HG03439 (cell line): ENCODE measurements around the gene CHMP2B.
"Not testable (repeated sequence)": the region's sequence is repeated elsewhere in the genome, so short reads cannot be mapped to it uniquely, and the experiment has no call there.

Source experiments
- ATAC-seq: cut with Tn5 transposase; IDR thresholded peaks from one replicate; pipeline ENCODE4 v1.9.1; 2021; ENCODE audit warnings: mild to moderate bottlenecking, moderate library complexity; ENCODE audit not compliant: unreplicated experiment

The CHMP2B gene

DNA sequence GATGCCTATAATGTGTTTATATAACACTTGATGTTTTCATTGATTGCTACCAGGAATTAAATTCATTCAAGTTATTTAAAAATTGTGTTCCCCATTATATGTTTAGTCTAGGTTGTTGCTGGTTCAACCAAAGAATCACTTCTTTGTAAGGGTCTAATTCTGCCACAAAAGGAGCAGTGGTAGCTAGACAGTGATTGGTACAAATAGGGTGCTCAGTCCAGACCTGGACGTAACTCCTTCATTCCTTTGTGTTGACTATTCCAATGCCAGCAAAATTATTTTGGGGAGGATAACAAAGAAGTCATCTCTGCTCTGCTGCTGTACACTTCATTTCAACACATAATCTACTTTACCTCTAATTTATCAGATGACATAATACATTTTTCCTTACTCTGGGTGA, 1.2 kb downstream of the CHMP2B start:
- no peak for ATAC-seq

DNA sequence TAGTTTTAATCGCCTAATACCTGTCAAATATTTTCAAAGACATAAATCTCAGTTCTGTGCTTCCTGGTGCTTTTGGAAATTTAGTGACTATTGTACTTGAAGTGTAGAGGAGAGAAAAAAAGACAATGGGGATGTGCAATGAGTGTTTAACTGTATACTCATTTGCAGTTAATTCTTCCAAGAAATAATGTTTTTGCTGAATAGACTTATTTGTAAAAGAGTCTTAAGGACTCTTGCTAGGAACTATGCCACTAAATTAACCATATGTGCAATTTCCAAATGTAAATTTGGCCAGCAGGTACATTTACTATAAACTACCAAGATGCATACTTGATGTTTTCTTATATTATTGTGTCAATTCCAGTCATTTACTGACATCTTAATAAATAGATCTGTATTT, 2.0 kb downstream of the CHMP2B start:
- no peak for ATAC-seq

DNA sequence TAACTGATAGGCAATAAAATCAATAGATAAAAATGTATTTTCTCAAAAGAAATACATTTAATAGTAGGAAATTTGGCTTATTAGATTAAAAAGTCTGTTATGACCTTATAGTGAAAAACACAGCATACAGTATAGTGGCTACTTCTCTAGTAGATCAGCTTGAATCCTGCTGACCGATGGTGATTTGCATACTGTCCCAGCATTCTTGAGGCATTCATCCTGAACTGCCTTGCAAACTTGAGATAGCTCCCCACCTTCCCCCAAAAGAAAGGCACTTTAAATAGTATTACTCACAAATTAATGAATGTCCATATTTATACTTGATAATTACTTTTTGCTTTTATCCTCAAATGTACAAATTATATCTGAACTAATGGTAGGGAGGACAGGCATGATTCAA, 6.7 kb downstream of the CHMP2B start:
- no peak for ATAC-seq

DNA sequence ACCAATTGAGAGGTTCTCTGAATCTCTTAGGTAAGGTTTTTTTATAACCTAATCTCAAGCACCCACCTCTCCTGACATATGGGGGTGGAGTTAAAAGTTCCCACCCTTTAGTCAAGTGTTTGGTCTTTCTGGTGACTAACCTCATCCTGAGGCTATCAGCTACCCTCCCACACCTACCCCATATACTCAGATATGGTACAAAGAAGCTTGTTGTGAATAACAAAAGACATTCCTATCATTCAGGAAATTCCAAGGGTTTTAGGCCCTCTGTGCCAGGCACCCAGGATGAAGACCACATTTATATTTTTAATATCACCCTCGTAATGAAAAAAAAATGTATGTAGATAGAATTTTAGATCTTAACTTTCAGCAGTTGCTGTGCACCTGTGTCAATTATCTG, 9.0 kb downstream of the CHMP2B start:
- ATAC-seq = no peak

DNA sequence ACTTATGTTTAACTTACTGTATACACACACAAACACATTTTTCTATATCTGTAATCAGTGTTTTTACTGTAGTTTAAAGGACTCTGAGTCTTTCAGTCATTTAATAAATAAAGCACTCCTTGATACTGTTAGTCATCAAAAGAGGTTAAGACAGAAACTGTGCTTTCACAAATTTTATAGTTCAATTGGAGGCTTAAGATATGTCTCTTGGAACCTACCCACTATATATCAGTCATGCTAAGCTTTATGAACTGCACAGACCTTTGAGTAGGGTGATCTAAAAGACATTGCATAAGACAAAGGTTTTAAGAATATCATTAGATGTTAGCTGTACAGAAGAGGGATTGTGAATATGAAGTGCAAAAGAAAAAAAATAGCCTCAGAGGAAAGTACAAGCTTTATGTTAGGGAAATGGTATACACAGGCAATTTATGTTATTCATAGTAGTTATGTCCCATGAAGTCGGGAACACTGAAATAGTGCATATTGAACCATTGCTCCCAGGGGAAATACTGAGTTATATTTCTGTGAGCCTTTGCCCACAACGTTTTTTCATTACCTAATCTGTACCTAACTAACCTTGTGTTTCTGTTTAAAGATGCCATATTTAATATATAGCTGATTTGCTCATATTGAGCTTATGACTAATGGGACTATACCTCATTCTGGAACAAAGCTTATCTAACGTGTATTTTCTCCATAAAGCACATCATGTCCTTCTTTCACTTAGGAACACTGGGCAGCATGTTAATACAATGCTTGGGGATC, 19.7 kb downstream of the CHMP2B start:
- no peak for ATAC-seq

DNA sequence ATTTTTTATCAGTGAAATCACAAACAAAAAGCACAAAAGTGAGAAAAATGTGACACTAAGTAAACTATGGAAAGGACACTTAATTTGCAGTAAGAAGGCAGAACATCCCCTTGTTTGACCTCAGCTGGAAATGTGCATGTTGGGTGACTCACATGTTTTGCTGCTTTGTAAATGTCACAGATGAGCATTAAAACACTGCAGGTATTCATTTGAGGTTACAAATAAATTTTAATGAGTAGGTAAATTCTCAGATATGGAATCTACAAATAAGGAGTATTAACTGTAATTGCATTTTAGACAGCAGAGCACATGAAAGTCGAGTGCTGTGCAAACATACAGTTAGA, 20.3 kb downstream of the CHMP2B start:
- no peak for ATAC-seq

DNA sequence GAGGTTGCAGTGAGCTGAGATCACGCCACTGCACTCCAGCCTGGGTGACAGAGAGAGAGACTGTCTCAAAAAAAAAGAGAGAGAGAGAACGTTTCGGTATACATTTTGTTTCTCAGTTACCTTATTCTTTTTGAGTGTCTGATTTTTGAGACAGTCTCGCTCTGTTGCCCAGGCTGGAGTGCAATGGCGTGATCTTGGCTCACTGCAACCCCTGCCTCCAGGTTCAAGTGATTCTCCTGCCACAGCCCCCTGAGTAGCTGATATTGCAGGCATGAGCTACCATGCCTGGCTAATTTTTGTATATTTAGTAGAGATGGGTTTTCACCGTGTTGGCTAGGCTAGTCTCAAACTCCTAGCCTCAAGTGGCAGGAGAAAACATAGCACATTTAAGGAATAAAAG, 21.1 kb downstream of the CHMP2B start:
- ATAC-seq = not testable (repeated sequence)

DNA sequence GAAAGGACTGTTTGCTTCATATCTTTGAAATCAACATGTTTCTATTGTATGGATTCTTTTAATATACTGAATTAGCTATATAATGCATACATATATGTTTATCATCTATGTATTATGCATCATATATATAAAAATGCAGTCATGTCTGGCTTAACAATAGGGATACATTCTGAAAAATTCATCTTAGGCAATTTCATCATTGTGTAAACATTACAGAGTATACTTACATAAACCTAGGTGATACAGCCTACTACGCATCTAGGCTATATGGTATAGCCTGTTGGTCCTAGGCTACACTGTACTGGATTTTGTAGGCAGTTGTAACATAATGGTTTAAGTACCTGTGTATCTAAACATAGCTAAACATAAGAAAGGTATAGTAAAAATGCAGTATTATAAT, 21.7 kb downstream of the CHMP2B start:
- no peak for ATAC-seq

DNA sequence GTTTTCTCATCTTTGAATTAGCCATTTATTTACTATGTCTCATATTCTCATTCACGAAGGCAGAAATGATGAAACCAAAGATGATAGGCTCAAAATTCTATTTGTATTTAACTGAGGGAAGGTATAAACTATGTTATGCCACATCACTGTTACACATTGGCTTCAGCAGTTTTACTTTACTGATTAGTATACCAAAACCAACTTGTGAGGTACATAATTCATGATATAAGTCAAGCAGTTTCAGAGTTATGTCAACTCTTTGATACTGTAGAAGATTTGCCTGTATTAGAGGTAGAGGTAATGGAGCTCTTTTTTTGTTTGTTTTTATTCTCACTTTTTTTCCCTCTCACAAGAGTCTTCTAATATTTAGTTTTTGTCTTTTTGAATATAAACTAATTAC, 22.9 kb downstream of the CHMP2B start:
- no peak for ATAC-seq

DNA sequence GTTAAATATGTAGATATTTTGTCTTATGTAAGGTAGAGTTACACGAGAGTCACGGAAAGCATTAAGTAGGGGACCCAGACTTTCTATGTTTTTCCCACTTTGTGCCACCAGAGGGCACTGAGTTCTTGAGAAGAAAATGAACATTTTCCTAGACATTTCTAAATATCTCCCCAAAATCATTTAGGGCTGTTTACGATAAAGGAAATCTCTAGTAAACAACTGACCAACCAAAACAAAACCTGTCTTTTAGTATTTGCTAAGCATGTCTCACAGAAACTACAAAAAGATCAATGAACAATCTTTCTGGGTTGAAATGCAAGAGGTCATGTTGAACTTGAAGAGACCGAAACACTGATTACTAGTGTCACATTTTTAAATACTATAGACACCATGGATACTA, 33.2 kb downstream of the CHMP2B start:
- ATAC-seq = no peak

DNA sequence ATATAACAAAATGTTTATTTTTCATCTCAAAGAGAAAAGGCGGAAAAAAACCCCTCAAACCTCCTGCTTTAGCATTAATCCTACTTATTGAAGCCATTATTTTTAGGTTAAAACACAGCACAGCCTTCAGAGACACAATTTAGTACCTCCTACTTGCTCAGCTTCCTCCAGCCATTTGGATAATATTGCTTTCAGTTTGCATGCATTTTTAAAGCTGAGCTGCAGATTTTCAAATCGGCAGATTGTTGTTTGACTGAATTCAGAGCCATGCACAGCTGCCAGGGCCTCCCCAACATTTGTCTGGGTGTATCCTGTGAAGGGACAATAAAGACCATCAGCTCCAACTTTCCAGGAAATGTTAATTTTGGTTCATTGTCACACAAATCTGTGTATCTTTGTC, 34.8 kb downstream of the CHMP2B start:
- no peak for ATAC-seq

DNA sequence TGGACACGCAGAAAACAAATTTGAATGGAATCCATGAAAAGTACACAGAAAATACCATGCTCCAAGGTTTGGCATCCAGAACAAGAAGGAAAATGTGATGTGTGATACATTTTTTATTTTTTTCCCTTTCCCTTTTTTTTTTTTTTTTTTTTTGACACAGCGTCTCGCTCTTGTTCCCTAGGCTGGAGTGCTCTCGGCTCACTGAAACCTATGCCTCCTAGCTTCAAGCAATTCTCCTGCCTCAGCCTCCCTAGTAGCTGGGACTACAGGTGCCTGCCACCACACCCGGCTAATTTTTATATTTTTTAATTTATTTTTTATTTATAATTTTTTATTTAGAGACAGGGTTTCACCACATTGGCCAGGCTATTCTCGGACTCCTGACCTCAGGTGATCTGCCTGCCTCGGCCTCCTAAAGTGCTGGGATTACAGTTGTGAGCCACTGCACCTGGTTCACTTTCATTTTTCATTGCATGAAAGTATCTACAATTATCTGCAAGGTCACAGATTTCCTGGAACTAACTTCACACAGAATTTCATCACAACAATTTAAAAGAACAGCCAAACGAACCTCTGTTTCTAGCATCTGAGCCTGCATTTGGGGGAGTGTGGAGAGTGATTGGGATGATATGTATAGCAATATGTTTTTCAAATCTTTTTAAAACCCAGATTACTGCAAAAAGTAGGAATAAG, 41.0 kb downstream of the CHMP2B start:
- no peak for ATAC-seq

DNA sequence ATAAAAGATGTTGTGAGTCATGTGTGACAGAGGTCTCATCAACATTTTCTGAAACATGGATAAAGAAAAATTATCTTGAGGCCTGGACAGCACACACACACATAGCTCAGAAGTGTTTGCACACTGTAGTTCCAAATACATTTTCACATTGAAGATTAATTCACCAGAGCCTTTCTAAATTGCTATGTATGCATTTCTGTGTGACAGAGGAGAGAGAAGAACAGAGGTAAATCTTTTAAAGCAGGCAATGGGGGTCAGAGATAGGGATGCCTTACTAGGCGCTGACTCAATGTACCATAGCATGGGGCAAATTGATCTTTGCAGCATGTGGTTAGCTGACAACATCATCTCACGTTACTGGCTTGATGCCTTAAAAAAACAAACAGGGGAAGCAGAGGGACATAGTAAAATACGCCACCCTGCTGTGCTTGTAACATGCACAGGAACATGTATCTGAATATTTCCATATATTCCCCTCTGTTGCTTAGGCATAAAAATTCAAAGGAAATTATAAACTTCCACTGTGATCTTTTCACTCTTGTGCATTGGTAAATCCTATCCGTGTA, 41.6 kb downstream of the CHMP2B start:
- ATAC-seq = no peak

DNA sequence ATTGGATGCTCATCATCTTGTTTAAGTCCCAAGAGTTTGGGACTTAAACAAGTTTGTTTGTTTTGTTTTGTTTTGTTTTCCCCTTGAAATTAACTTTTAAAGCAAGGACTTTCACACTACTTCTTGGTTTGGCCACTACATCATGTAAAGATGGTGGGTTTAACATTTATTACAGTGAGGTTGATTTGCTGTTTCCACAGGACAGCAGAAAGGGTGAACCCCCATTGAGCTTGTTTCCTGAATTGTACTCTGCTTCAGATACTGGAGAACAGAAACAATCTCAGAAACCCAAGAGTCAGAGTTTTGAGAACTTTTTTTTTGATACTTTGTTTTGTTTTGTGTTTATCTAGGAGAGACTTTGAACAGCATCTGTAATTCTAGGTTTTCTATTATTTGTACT, 42.6 kb downstream of the CHMP2B start:
- ATAC-seq = no peak

DNA sequence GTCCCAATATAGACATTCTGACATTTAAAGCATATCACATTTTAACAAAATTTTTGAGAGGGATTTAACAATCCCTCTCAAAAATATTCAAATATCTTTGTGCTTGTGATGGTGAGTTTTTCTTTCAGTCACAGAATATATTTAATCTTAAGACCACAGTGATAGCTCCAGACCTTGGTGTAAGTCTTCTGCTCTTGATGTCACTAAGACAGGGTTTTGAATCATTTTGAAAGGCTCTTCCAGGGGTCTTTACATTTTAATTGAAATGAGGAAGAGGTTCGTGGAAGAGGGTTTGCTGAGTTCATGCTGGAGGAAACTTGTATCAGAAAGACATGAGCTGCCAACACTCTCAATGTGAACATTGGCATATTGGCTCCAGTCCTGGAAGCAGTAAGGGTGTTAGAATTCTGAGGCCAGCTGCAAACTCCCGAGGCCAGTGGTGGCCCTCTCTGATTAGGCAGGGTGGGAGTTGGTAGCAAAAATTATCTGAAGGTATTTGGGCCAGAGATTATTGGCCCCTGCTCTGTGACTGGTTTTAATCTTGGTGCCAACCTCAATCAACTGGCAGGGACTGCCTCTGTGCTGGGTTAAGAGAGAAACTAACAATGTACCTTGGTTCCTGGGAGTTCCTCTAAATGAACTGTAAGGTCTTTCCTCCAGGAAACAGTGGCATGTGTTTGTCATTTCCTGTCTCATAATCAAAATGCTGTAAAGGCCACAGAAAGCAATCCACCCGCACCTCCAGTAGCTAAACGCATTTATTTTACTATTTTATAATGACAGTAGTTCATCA, 44.0 kb downstream of the CHMP2B start:
- ATAC-seq = no peak

DNA sequence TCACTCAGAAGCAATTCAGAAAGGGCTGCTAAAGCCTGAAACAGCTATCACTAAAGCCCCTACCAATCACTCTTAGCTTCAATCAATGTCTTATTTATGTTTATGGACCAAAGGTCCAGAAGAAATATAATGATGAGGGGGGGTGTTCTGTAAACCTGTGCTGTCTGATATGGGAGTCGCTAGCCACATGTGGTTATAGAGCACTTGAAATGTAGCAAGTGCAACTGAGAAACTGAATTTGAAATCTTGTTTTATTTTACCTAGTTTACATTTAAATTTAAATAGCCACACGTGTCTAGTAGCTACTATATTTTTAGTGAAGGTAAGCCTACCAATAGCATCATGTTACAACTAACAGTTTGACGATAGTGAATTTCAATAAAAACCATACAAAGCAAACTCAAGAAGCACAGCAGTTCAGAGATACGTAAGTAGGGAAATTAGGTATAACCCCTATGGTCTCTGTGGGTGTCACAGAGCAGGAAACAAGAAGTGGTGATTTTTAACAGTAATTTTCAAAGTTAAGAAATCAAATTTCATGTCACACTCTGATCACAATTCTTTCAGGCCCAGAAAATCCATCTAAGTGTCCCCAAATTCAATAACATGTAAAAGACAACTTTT, 45.7 kb downstream of the CHMP2B start:
- peak; percentile 91 for ATAC-seq

DNA sequence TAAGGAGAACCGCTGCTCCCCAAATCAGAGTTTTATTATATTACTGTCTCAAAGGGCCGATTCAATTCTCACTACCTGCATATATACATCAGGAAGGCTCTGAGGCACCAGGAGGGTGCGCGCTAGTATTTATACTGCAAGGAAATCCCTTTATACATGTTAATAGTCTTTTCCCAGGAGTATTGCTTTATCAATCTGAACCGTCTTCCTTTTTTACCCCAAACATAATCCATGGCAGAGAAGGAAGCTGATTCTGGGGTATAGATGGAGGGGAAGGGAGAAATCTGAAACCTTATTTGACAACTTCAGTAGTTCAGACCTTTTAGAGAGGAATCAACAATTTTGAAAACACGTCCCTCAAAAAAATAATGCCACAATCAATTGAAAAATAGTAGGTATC, 49.4 kb downstream of the CHMP2B start, which contains the start of gene POU1F1:
Gene POU1F1, minus strand, starts transcription at position 101 of the 400 bp plus-strand sequence. CDS start 122 bp downstream, outside the sequence.
- ATAC-seq = no peak

DNA sequence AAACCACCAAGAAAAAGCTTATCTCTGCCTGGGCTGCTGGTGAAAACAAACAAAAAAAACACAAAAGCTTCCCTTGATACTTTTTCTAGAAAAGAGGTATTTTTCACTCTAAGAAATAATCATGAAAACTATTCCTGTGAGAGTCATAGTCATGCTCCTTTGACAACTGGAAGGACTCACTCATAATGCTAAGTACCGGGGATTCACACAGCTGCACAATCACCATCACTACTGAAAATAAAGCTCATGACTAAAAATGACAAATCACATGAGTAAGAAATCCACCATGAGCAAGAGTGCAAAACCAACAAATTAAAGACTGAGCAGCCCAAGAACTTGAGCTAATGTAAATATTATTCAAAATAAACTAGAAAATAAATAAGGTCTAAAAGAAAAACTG, 59.9 kb downstream of the CHMP2B start:
- ATAC-seq = peak; percentile 75

DNA sequence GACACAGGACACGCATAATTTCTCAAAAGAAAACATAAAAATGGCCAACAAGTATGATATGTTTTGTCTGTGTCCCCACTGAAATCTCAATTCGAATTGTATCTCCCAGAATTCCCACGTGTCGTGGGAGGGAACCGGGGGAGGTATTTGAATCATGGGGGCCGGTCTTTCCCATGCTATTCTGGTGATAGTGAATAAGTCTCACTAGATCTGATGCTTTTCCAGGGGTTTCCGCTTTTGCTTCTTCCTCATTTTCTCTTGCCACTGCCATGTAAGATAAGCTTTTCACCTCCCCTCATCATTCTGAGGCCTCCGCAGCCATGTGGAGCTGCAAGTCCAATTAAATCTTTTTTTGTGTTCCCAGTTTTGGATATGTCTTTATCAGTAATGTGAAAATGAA, 61.3 kb downstream of the CHMP2B start:
- no peak for ATAC-seq

DNA sequence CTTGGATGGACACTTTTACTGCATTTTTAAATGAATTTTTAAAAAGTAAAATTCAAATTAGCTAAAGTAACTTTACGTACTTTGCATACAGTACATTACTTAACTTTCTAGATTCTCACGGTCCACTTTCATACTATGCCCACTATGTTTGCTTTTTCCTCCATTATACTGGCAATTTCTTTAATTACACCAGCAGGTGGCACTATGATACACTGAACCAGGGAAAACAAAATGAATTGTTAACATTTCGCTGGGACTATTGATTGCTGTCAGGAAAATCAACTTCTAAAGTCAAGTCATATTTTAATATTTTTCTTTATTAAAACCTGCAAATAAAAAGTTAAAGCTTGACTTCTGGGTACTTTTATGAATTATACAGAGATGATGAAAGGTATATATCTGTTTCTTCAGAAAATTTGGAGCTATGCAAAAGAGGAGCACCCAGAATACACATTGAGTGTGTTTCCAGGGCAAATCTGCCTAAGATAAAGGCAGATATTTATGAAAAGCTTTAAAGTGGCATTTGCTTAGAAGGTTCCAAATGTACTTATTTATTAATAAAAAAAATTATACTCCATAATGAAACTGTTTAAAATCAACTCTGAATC, 71.1 kb downstream of the CHMP2B start:
- ATAC-seq = peak; percentile 85

DNA sequence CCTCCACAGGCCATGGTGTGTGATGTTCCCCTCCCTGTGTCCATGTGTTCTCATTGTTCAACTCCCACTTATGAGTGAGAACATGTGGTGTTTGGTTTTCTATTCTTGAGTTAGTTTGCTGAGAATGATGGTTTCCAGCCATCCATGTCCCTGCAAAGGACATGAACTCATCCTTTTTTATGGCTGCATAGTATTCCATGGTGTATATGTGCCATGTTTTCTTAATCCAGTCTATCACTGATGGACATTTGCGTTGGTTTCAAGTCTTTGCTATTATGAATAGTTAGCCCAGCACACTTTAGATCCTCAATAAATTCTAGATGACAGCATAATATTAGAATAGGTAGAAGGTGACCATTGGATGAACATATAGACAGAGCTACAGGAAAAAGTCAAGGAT, 77.9 kb downstream of the CHMP2B start:
- ATAC-seq = not testable (repeated sequence)
